ENCODE data around the gene ATPAF1.

- TF ChIP-seq CTCF (IDR thresholded peaks at IDR 0.05; ENCODE audit: low read length), result no peak
- TF ChIP-seq EZH2 (IDR thresholded peaks at IDR 0.05; ENCODE audit: borderline replicate concordance, low read length), result no peak
These were observed 33.0 kb downstream of the ATPAF1 start for GRCh38 chr1:46635205-46635604.
